C1 segment of cervical spinal cord (tissue), 14 donors: ENCODE results near the gene AGPAT3.
A peak's percentile ranks its signal among the peaks of the same experiment; 100 is the strongest.

Source experiments
- DNase-seq, 14 donors: peaks; one replicate each; lab custom pipeline; 2025; lab: John Stamatoyannopoulos, UW

AGPAT3 gene

DNA sequence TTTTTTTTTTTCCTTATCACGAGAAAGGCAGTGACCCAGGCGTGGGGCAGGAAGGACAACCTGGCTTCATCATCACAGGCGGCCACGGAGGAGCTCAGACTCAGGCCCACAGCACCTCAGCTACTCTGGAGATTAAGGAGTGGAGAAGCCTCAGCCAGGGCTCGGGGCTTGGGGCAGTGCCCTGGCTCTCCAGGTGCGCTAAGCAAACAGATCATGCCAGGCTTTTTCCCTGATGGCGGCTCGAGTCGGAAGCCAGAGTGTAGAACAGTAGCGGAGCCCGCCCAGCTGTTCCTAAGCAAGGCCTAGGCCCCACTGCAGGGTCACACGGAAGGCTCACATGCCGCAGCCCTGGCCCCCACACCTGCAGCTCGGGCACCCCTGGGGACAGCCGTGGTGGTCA is 70.7 kb downstream of the AGPAT3 start:
- peak in 1 of 14 donors; percentile 56 for DNase-seq

DNA sequence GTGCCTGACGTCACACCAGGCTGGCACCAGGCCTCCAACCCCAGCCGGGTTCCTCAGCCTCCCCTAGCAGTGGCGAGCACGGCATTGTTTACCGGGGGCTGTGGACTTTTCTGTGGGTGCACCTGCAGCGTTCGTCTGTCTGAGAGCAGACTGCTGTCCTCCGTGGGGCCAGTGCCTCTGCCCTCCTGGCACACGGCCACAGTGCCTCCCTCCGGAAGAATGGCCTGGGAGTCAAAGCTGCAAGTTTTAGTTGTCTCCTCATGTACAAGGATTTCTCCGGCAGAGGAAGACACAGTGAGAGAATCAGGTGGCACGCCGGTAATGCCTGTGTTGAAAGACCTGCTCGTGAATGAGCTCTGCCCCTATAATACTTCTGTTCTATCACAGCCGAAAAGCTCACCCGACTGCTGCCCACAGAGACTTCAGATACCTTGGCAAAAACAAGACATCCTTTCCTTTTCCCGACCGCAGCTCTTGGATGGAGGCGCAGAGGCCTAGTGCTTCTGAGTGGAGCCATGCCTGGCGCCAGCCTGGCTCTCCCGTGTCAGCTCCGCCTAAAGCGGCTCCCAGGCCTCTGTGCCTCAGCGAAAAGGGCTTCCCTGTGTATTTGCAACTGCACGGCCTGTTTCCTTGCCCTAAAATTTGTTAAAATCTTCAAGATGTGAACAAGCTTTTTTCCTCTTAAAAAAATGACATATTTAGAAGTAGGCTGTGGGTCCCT is 71.4 kb downstream of the AGPAT3 start:
- peak in 9 of 14 donors; percentile 13 to 58 (median 46) for DNase-seq

DNA sequence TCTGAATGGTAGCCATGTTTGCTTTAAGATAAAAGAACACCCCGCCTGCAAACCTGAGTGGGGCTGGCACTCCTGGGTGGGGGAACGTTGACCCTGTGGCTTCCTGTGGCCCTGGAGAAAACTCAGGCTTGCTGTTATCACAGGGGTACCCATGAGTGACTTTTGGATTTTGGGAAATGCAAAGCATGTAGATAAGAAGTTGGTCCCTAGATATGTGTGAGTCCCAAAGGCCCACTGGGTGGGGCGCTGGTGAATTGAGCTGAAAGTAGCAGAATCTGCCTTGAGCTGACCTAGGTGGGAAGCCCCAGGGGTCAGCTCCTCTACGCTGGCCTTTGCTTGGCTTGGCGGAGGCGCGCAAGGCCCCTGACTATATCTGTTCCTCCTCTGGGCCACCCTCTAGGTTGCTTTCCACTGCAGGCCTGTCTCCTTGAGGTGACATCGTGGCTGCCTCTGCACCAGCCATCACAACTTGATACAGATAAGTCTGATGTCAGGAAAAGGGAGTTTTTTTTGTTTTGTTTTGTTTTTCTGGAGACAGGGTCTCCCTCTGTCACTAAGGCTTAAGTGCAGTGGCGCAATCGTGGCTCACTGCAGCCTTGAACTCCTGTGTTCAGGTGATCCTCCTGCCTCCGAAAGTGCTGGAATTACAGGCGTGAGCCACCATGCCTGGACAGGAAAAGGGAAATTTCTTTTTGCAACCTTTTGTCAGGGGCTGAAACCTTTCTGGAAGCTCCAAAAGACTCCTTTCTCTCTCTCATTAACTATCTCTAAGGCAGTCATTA is 72.2 kb downstream of the AGPAT3 start:
- no peak for DNase-seq

DNA sequence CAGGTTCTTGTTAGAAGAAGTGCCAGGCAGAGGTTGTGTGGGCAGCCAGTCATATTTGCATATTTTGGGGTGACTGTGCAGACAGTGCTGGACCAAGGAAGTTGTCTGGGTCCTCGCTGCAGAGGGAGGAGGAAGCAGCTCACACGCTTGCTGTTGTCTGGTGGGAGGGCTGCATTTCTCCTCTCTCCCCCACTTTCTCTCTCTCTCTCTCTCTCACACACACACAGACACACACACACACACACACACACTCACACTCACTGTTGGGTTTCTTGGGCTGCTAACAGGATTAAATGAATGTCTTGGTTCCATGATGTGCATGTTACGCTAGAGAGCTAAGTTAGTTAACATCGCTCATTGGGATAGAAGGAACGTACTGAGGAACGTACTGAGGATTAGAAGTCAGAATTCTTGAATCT is 72.9 kb downstream of the AGPAT3 start:
- DNase-seq: no peak

DNA sequence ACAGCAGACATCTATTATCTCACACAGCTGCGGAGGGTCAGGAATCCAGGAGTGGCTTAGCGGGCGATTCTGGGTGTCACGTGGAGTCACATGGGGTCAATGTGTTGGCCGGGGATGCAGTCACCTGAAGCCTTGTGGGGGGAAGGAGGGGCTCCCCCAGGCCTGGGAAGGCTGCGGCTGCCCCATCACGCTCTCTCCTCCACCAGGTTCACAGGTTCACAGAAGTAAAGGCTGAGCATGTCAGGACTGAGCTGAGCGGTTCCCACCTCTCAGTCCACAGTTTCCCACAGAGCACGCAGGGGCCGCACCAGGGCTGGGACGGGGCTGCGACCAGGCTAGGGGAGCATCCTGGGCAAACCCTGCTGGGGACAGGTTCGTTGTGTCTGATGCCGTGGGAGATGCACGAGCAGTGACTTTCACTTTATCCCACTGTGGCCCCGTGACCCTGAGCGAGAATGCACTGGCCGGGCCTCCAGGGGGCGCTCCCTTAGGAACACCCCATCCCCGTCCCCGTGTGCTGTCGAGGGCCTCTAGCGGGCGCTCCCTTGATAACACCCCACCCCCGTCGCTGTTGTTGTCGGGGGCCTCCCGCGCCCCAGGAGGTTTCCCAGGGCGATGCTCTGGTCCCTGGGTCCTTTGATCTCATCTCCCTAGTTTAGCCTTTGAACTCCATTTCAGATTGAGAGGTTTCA is 73.9 kb downstream of the AGPAT3 start:
- DNase-seq: peak in 12 of 14 donors; percentile 19 to 77 (median 50)

DNA sequence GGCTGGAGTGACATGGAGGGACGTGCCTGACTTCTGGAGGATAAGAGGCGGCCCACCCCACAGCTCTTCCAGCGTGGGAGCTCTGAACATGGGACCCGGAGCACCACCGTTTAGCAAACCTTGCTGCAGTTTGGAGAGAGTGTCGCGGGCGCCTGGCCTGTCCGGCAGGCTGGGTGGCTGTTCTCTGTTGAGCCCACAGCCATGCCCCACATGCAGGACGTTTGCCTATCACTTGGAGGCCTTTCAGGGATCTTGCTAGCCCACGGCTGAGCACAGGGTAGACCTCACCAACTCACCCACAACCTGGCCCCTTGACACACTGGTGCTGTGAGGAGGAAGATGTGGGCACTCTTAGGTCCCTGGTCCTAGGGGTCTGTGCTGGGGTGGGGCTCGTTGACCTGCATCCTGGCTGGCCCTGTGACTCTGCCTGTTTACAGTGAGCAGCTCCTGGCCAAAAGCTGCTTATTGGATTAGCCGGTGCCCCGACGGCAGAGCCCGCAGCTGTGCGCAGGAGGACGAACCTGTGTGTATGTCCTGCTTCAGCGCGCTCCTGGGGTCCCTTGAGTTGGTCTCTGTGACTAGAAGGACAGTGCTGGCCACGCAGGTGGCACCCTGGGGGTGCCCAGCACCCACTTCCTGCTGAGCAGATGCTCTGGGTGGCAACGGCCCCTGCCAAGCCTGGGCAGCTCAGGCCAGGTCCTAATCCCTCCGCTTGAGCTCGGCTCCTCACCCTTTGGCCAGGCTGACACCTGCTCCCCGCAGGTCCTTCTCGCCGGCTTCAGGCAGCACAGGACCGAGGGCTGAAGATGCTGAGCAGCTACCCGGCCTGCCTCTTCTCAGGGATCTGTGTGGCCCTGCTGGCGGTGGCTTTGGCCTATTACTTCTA is 74.7 kb downstream of the AGPAT3 start:
- no peak for DNase-seq

DNA sequence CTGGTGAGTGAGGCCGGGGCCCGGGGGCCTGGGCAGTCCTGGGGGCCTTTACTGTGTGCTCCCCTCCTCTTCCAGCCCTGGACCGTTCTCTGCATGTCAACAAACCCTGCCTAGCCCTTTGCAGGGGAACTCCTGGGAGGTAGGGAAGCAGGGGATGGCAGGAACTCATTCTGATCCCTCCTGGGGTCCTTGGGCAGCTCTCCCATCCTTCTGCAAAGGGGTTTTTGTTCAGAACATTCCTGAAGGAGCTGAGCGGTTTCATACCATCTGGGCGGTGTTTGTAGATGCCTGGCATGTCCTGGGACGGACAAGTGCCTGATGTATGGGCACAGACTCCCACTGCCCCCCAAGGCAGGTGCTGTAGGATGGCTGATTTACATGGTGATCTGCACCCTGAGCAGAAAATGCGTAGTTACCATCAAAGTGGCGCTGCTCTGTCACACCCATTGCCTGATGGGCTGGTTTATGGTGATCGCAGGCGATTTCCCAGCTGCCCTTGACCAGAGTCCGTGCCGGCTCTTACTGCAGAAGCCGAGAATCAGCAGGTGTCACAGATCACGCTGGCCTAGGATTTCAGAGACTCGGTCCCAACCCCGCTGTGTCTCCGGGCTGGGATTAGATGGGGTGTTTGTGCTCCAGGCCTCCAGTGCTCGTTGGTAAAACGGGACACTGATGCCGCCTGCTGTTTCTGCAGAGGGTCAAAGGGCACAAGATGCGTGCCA is 75.5 kb downstream of the AGPAT3 start:
- DNase-seq: no peak

DNA sequence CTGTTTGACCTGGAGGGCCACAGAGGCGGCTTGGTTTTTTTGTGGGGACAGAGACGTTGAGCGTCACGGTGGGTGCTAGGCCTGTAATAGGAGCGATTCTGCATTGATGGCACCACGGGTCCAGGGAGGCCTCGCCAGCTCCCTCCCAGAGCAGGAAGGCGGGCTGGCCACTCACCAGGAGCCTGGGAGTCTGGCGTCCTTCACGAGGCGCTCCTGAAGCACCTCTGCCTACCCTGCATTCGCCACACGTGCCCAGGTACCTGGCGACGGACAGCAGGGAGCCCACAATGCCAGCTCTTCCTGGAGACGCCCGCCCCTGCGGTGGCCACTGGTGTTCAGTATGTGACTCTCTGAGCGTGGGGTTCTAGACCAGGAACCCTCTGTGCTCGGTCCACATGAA is 77.2 kb downstream of the AGPAT3 start:
- no peak for DNase-seq

DNA sequence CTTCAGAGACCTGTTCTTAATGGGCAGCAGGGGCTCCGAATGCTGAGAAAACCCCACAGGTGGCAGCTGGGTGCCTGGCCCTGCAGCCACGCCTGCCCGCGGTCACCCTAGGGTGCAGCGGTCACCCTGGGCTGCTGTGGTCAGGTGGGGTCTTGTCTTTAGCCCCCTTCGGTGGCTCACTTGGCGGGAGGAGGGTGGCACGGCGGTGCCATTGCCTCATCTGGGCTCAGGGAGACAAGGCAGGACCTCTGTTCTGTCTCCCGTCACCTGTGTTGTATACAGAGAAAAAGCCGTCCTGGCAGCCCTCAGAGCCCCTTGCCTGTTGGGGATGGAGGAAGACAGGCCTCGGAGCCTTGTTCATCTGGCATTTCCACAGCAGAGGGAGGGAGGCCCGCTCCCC is 77.6 kb downstream of the AGPAT3 start:
- DNase-seq: no peak

DNA sequence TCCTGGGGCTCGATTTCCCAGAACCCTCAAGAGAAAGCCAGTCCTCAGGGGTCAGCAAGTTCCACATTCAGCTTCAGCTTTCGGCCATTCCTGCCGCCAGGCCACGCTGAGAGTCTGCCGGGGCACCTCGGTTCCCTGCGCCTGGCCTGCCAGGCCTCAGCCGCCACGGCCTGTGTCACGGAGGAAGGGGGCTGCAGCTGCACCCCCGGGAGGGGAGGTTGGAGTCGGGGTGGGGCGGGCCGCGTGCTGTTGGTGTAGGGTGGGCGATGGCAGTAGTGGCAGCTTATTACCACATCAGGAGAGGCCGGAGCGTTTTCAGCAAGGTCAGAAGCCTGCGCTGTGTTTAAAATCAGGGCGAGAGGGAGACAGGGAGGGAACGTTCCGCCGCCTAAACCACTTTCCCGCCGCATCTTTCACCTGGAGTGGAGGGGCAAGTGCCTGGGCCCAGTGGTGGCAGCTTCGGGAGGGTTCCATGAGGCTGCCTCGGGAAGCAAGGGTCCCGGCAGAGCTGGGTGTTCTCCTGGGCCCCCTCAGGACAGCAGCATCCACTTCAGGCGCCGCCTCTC is 78.6 kb downstream of the AGPAT3 start:
- no peak for DNase-seq

DNA sequence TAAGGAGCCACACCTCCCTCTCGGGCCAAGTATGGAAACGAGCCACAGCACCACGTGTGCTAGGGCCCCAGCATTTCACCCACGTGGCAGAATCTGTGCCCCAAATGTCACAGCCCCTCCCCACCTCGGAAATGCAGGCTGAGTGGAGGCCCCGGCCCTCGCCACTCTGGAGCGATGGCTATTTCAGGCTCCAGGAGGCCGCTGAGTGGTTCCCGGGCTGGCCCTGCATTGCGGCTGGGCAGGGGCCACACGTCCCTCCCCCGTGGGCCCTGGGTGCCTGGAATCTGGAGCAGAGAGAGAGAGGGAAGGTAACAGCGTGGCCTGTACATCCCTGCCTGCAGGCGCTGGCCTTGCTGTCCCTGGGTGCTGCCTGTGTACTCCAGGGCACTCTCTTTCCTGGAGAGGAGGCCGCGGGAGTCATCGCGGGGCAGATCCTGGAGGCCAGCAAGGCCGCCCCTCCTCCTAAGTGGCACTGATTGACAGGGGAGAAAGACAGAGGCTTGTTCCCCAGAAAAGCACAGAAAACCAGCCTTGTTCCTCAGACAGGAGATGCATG is 79.1 kb downstream of the AGPAT3 start:
- DNase-seq: no peak

DNA sequence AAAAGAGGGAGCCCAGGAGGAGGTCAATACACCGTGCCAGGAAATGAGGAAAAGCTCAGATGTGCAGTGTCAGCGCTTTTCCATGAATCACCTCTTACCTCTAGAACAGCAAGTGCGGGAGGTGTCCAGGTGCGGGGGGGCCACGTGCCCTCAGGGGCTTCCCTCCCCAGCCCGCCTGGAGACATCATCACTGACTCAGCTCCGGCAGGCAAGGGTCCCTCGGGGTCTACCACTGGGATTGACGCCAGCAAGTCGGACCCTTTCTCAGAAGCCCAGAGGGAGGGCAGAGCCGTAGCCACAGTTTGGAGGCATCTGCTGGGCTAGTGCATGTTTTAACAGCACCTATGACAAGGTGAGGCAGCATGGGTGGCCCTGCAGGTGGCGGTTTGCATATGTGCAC is 79.7 kb downstream of the AGPAT3 start:
- DNase-seq: no peak

DNA sequence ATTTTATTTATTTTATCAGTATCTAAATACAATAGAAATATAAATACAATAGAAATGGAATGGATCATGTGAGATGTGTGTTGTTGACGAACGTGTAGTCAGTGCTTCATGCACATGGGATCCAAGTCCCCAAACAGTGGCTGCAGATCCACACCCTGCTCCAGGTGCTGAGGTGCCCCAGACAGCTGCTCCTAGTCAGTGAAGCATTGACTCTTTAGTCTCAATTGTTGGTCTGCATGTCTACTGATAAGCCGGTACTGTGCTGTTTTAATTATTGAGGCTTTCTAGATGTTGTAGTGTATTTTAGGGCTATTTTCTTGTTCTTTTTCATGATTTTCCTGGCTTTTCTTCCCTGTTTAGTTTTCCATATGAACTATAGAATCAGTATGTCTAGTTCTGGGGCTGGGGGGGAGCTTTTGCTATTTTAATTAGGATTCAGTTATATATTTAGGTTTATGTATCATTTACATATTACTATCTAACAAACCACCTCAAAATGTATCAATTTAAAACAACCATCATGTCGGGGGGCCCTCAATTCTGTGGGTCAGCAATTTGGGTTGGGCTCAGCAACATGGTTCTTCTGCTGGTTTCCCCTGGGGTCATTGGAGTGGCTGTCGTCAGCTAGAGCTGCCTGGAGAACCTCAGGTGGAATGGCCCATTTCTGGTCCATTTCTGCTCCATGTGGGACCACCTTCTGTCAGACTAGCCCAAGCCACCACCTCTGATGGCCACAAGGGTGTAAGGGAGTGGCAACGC is 83.9 kb downstream of the AGPAT3 start:
- no peak for DNase-seq

DNA sequence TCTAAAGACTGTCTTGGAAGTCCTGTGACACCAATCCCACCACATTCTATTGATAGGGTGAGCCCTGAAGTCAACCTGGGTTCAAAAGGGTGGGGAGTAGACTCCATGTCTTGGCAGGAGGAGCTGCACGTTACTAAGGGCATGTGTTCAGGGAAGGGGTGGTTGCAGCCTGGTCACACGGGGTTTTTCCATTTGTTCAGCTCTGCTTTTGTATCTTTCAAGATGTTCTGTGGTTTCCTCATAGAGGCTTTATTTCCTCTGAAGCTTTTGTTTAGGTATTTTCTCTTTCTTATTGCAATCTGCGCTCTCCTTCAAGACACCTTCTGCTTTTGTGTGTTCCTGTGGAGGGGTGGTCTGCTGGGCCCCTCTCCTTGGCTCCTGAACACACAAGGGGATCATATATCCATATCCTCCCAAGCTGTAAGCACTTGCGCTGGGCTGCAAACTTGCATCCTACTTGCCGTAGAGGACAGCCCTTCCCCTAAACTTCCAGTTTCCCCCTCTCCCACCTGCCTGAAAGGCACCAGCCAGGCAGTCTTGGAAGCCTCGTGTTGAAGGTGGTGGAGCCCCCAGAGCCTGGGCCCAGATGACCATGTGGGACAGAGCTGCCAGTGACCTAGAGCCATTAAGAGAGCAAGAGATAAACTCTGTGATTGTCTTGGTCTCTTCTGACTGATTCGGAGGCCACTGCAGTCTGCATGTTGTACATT is 84.6 kb downstream of the AGPAT3 start:
- no peak for DNase-seq

DNA sequence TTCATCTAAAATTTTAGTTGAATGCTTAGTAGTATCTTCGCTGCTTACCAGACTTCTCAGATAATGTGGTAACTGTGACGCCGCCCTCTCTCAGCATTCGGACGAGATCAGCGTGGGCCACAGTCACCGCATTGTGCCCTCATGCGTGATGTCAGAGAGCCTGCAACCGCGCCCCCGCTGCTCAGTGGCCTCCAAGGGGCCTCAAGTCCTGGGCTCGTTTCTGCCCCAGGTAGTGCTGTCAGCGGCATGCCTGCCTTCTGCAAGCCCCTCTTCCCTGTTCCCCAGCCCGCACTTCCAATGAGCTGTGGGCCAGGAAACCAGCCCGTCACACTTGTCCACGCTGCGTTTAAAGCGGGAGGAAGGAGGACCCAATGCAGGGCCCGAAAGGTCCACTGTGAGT is 85.5 kb downstream of the AGPAT3 start:
- no peak for DNase-seq

DNA sequence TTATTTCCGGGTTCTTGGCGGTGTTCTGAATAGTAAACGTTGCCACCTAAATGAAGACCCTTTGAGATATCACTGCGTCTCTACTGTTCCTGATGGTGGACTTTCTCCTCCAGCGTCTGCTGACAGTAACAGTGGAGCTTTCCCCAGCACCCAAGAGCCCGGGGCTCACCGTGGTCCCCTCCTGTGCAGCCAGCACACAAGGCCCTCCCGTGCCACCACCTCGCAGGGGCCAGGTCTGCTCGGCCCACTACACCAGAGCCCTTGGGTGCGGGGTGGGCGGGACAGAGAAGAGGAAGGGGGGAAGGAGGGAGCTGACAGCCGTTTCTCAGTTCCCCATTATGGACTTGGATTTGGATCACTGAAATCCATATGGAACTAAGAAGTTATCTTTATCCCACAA is 85.9 kb downstream of the AGPAT3 start:
- no peak for DNase-seq

DNA sequence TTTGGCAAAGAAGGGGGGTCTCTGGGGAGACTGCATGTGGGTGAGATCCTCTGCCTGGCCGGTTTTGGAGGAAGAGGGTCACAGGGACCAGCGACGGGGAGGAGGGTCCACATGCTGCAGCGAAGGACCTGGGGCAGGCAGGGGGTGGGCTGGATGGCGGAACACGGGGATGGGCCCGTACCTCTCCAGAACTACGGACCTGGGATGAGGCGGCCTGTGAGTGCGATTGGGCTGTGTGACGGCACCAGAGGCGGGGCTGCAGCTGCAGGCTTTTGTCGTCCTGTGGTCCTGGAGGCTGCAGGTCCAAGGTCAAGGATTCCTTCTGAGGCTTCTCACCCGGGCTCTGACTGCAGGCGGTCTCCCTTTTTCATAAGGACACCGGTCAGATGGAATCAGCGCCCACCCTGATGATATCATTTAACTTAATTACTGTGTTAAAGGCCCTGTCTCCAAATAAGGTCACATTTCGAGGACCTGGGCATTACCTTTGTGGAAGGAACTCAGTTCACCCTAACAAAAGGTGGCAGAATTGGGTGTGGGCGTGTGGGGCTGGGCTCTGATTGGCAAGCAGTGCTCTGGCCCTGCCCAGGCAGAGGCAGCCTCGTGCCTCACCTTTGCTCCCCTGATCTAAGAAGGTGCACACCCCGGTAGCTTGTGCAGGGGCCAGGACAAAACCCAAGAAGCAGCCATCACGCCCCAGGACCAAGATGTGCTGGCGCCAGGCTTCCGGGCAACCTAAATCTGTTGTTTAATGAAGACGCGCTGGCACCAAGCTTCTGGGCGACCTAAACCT is 87.1 kb downstream of the AGPAT3 start:
- no peak for DNase-seq

DNA sequence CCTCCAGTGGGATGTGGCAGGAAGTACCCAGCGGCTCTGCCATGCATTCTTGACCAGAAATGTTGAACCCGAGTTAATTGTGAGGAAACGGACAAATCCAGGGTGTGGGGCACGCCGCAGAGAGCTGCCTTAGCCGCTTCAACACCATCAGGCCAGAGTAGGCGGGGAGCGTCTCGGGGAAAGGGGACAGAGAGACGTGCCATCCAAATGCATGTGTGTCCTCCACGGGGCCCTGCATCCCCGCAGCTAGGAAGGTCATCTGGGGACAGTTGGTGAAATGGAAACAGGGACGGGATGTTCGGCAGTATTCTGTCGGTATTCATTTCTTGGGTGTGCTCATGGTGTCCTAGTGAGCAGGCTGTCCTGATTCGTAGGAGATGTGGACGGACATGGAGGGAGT is 88.0 kb downstream of the AGPAT3 start:
- DNase-seq: peak in 1 of 14 donors; percentile 44
